Measurements from ENCODE around the gene SLC44A5.

DNA sequence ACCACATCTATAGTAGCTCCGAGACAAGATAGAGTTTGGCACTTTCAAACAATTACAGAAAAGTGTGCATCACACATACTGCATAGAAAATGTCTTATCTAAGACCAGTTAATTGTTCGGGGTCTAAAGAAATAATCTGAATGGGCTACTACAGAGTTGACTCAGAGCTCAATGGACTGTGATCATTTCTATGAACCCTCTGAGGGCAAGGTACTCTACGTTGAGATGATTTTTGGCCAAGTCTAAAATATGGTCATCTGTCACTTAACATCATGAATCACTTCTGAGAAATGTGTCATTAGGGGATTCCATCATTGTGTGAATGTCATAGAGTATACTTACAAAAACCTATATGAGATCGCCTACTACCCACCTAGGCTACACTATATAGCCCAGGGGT, 123.5 kb downstream of the SLC44A5 start:
- TF ChIP-seq POLR2A (IDR thresholded peaks at IDR 0.05), result no peak
- TF ChIP-seq, protein P1, sequence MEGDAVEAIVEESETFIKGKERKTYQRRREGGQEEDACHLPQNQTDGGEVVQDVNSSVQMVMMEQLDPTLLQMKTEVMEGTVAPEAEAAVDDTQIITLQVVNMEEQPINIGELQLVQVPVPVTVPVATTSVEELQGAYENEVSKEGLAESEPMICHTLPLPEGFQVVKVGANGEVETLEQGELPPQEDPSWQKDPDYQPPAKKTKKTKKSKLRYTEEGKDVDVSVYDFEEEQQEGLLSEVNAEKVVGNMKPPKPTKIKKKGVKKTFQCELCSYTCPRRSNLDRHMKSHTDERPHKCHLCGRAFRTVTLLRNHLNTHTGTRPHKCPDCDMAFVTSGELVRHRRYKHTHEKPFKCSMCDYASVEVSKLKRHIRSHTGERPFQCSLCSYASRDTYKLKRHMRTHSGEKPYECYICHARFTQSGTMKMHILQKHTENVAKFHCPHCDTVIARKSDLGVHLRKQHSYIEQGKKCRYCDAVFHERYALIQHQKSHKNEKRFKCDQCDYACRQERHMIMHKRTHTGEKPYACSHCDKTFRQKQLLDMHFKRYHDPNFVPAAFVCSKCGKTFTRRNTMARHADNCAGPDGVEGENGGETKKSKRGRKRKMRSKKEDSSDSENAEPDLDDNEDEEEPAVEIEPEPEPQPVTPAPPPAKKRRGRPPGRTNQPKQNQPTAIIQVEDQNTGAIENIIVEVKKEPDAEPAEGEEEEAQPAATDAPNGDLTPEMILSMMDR (IDR thresholded peaks at IDR 0.05), result no peak
